ENCODE results near the gene BNC1. TPM values are rescaled to one million over a fixed set of nuclear protein-coding genes. Genes with fewer than 3 reads are reported as not detected.

BNC1 gene, protein sequence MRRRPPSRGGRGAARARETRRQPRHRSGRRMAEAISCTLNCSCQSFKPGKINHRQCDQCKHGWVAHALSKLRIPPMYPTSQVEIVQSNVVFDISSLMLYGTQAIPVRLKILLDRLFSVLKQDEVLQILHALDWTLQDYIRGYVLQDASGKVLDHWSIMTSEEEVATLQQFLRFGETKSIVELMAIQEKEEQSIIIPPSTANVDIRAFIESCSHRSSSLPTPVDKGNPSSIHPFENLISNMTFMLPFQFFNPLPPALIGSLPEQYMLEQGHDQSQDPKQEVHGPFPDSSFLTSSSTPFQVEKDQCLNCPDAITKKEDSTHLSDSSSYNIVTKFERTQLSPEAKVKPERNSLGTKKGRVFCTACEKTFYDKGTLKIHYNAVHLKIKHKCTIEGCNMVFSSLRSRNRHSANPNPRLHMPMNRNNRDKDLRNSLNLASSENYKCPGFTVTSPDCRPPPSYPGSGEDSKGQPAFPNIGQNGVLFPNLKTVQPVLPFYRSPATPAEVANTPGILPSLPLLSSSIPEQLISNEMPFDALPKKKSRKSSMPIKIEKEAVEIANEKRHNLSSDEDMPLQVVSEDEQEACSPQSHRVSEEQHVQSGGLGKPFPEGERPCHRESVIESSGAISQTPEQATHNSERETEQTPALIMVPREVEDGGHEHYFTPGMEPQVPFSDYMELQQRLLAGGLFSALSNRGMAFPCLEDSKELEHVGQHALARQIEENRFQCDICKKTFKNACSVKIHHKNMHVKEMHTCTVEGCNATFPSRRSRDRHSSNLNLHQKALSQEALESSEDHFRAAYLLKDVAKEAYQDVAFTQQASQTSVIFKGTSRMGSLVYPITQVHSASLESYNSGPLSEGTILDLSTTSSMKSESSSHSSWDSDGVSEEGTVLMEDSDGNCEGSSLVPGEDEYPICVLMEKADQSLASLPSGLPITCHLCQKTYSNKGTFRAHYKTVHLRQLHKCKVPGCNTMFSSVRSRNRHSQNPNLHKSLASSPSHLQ
- total RNA-seq (2022) (not detected in 2 replicates), Bru-seq, nascent RNA (percentile 11 among the genes with signal in this experiment), BruChase-seq, experiment 1, labeled RNA remaining after a 2-hour chase (percentile 9 among the genes with signal in this experiment), BruChase-seq, experiment 2, labeled RNA remaining after a 6-hour chase (percentile 10 among the genes with signal in this experiment)
- long read RNA-seq: 0 reads

DNA sequence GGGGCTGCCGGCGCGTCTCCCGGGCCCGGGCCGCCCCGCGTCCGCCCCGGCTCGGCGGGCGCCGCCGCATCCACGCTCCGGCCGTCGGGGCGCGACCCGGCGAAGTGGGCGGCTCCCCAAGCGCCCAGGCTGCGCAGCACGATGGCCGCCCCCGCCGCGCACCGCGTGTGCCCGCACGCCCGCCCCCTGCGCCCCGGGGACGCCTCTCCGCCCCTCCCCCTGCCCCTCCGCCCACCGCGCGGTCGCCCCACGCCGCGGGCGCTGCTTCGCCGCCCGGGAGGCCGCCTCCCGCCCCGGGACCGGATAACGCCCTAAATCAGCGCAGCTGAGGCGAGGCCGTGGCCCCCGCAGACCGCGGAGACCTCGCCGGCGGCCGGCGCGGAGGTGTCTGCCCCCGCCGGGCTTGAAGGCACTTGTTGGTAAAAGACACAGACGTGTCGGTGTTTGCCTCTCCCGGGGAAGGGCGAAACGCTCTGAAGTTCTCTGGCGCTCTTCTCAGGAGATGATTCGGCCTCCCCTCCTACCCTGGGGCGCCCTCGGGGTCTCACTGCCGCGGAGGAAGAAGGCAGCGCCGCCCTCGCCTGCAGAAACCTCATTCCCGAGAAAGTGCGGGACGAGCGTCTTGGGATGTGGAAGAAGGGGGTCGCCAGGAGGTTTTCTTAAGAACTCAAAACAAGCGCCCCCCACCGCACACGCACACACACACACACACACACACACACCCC is at the start of gene BNC1:
BNC1 (minus strand) TSS at position 106 of the 725 bp plus-strand sequence; CDS start at position 70, 36 bp downstream.
- ChIA-PET POLR2A (interaction anchor here (0.6 kb wide), 1 partner anchor 1361 kb away, joined by 3 read pairs; no protein-coding TSS in a partner anchor), CTCF (no interaction called here)
- Mint-ChIP-seq H3K4me1 (ENCODE audit: low read depth, unreplicated experiment) (peaks cover 12% of the 10 kb centered on the region), H3K27ac (ENCODE audit: unreplicated experiment) (peak within 1 kb of the TSS; percentile 74), H3K4me3 (ENCODE audit: unreplicated experiment) (no peak within 1 kb of the TSS), H3K27me3 (ENCODE audit: insufficient read depth, unreplicated experiment) (no peaks in the 10 kb centered on the region), H3K9me3 (ENCODE audit: unreplicated experiment) (no peaks in the 10 kb centered on the region), H3K36me3 (ENCODE audit: insufficient read depth, unreplicated experiment) (no peaks in the 10 kb centered on the region)
- peaks cover 33% of the 10 kb centered on the region for H3K4me1 ChIP-seq
- DNase-seq: no peak
- H3K9me3 ChIP-seq: no peaks in the 10 kb centered on the region
- no peak for TF ChIP-seq CTCF (IDR thresholded peaks at IDR 0.05; ENCODE audit: insufficient read depth in 1 of 2, low read depth in 1 of 2, low read length in 1 of 2, severe bottlenecking in 1 of 2, unreplicated experiment in 1 of 2)
- H3K4me3 ChIP-seq (ENCODE audit: low read depth, low read length): no peak within 1 kb of the TSS
- H3K27me3 ChIP-seq (replicated peaks; ENCODE audit: control insufficient read depth, insufficient read depth, low read length): no peaks in the 10 kb centered on the region
- intact Hi-C loops (cut with micrococcal nuclease; ENCODE audit: unreplicated experiment): no loop called here
- BruUV-seq (replicated peaks): no TSS peak
- no peaks in the 10 kb centered on the region for H3K36me3 ChIP-seq (ENCODE audit: control insufficient read depth, insufficient read depth, low read length)

GRCh38 chr15:83327041-83327440 is 42.6 kb upstream of the BNC1 start:
- CTCF ChIA-PET: interaction anchor here (0.6 kb wide), 1 partner anchor 13 kb away, joined by 7 read pairs; no protein-coding TSS in a partner anchor
- H3K27me3 ChIP-seq (replicated peaks; ENCODE audit: control insufficient read depth, insufficient read depth, low read length): no peaks in the 10 kb centered on the region
- H3K4me3 ChIP-seq (ENCODE audit: low read depth, low read length): no peak overlapping the region
- Mint-ChIP-seq H3K27ac (ENCODE audit: unreplicated experiment) (no peak overlapping the region), H3K27me3 (ENCODE audit: insufficient read depth, unreplicated experiment) (peaks cover 5% of the 10 kb centered on the region), H3K4me3 (ENCODE audit: unreplicated experiment) (no peak overlapping the region), H3K4me1 (ENCODE audit: low read depth, unreplicated experiment) (no peaks in the 10 kb centered on the region), H3K9me3 (ENCODE audit: unreplicated experiment) (no peaks in the 10 kb centered on the region), H3K36me3 (ENCODE audit: insufficient read depth, unreplicated experiment) (peaks cover 4% of the 10 kb centered on the region)
- POLR2A ChIA-PET: no interaction called here
- no peak for TF ChIP-seq CTCF (IDR thresholded peaks at IDR 0.05; ENCODE audit: insufficient read depth in 1 of 2, low read depth in 1 of 2, low read length in 1 of 2, severe bottlenecking in 1 of 2, unreplicated experiment in 1 of 2)
- intact Hi-C loops (cut with micrococcal nuclease; ENCODE audit: unreplicated experiment): no loop called here
- BruUV-seq (replicated peaks): no TSS peak
- peaks cover 13% of the 10 kb centered on the region for H3K4me1 ChIP-seq
- no peaks in the 10 kb centered on the region for H3K9me3 ChIP-seq
- no peak for DNase-seq
- H3K36me3 ChIP-seq (ENCODE audit: control insufficient read depth, insufficient read depth, low read length): no peaks in the 10 kb centered on the region
